ENCODE data around the gene SLC45A2. TPM values are rescaled to one million over a fixed set of nuclear protein-coding genes. Genes with fewer than 3 reads are reported as not detected.

SLC45A2 gene
- total and polyA plus RNA-seq, 9 of the 15 experiments (the other 6 are each of a cell fraction or from before 2014, with no cell fraction given): 0.03 to 0.29 (median 0.14) TPM; not detected in 4

DNA sequence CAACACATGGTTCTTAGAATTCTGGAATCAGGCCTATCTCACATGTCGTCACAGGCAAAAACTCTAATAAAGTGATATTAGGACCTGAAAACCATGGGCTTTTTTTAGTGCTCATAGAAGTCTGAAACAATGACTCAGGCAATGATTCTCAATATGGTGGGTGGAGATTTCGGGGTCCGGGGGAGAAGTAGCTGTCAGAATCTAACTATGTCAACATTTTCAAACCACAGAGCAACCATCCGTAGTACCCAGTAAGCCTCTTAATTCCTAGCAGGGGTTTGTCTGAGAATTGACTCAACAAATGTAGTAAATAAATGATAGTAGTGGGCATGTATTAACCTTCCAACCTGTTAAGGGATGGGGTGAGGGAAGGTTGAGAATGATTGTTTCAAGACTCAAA lies 20.7 kb upstream of the SLC45A2 start:
- ChIA-PET CTCF (ENCODE audit: low intra/inter-chr PET ratio) (no interaction called here), POLR2A (no interaction called here)
- no TSS peak for BruUV-seq (replicated peaks)

More for the DNA sequence above, 20.7 kb upstream of the SLC45A2 start:
- Histone ChIP-seq H3K4me2 (ENCODE audit: insufficient read depth, low read length) (no peak overlapping the region), H3K4me3 (no peak overlapping the region), H3K27ac (ENCODE audit: extremely low read depth, low read depth, low read length) (no peak overlapping the region), H3K9ac (ENCODE audit: insufficient read depth in 1 of 2, low read depth in 2 of 2, low read length in 2 of 2) (no peak overlapping the region), H3K79me2 (ENCODE audit: control insufficient read depth, insufficient read depth, low read length) (no peaks in the 10 kb centered on the region), H3K9me1 (ENCODE audit: control insufficient read depth, insufficient read depth, low read length) (no peaks in the 10 kb centered on the region), H3K4me1 (replicated peaks in 1 of 2; ENCODE audit: control insufficient read depth in 2 of 2, insufficient read depth in 2 of 2, low read length in 2 of 2) (peaks cover 7 to 12% of the 10 kb centered on the region in 2 experiments; a peak in 4 of 5 replicates), H2AFZ (ENCODE audit: low read depth, low read length) (no peak overlapping the region), H3K36me3 (ENCODE audit: control insufficient read depth, insufficient read depth, low read length) (no peaks in the 10 kb centered on the region; the same call in 2 of the 3 replicates), H3K27me3 (ENCODE audit: control insufficient read depth in 2 of 2, insufficient read depth in 2 of 2, low read length in 2 of 2) (no peaks in the 10 kb centered on the region), H3K9me3 (replicated peaks; ENCODE audit: control insufficient read depth, insufficient read depth, low read depth, low read length) (no peaks in the 10 kb centered on the region), H4K20me1 (replicated peaks; ENCODE audit: control insufficient read depth, insufficient read depth, low read length) (no peaks in the 10 kb centered on the region)
- TF ChIP-seq ZNF133 (CRISPR knock-in tag; IDR thresholded peaks at IDR 0.05): no peak
- TF ChIP-seq, protein P1, sequence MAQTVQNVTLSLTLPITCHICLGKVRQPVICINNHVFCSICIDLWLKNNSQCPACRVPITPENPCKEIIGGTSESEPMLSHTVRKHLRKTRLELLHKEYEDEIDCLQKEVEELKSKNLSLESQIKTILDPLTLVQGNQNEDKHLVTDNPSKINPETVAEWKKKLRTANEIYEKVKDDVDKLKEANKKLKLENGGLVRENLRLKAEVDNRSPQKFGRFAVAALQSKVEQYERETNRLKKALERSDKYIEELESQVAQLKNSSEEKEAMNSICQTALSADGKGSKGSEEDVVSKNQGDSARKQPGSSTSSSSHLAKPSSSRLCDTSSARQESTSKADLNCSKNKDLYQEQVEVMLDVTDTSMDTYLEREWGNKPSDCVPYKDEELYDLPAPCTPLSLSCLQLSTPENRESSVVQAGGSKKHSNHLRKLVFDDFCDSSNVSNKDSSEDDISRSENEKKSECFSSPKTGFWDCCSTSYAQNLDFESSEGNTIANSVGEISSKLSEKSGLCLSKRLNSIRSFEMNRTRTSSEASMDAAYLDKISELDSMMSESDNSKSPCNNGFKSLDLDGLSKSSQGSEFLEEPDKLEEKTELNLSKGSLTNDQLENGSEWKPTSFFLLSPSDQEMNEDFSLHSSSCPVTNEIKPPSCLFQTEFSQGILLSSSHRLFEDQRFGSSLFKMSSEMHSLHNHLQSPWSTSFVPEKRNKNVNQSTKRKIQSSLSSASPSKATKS (CRISPR knock-in tag; IDR thresholded peaks at IDR 0.05): no peak
- no peak for TF ChIP-seq CEBPB (tag; IDR thresholded peaks at IDR 0.05)
- no peak for TF ChIP-seq ZNF140 (CRISPR knock-in tag; IDR thresholded peaks at IDR 0.05)
- TF ChIP-seq SMARCC2 (IDR thresholded peaks at IDR 0.05; ENCODE audit: low read depth): no peak
- intact Hi-C loops (cut with micrococcal nuclease): no loop called here
- no peak for FAIRE-seq
- 45% methylated on average over 4 of the region's 4 CpGs for WGBS (ENCODE audit: insufficient coverage, low coverage, missing lambda C conversion rate)
- in situ Hi-C loops (cut with MboI): loop anchor here (10.0 kb wide), 1 partner anchor 440 kb away; no protein-coding TSS in a partner anchor
- ATAC-seq: no peak
- no peak for DNase-seq (ENCODE audit: extremely low read depth in 1 of 4, low spot score in 3 of 4)

Measured in K562 (cell line).